DND-41 (cell line): Measurements from ENCODE around the gene CDX4.

Source experiments
- CTCF ChIP-seq: IDR thresholded peaks from 2 replicates; pipeline ENCODE4 v1.5.1; 2012; ENCODE audit warnings: borderline replicate concordance, low read length, moderate library complexity, mild to moderate bottlenecking; ENCODE audit not compliant: poor library complexity, severe bottlenecking; ENCODE audit errors: extremely low read depth
- EZH2 ChIP-seq: IDR thresholded peaks from 3 replicates; pipeline ENCODE4 v1.6.1; 2012; ENCODE audit warnings: borderline replicate concordance, low read depth, mild to moderate bottlenecking, moderate library complexity, low read length, inconsistent platforms; ENCODE audit not compliant: severe bottlenecking

GRCh38 chrX:73448379-73448778 is 1.5 kb downstream of the CDX4 start:
- no peak for TF ChIP-seq CTCF
- no peak for TF ChIP-seq EZH2
